Vagina (tissue), 2 donors: ENCODE results near the gene ANKRD44.

ENCODE experiments used
- CTCF ChIP-seq, 3 experiments: fragments of 450-650 bp in 2 of 3; fragments of 200-600 bp in 1 of 3; sonication (generic) in 1 of 3; IDR thresholded peaks; one replicate each; pipeline ENCODE4 v1.5.1; 2017 to 2019; ENCODE audit warnings: antibody characterized with exemption in 3 of 3, mild to moderate bottlenecking in 2 of 3, moderate library complexity in 2 of 3
- POLR2AphosphoS5 ChIP-seq, 2 donors: sonication (generic); formaldehyde crosslinking; IDR thresholded peaks; one replicate each; pipeline ENCODE4 v1.9.0; 2017; ENCODE audit warnings: antibody characterized with exemption in 2 of 2, mild to moderate bottlenecking in 2 of 2, low read depth in 1 of 2; ENCODE audit not compliant: insufficient read depth in 1 of 2

DNA sequence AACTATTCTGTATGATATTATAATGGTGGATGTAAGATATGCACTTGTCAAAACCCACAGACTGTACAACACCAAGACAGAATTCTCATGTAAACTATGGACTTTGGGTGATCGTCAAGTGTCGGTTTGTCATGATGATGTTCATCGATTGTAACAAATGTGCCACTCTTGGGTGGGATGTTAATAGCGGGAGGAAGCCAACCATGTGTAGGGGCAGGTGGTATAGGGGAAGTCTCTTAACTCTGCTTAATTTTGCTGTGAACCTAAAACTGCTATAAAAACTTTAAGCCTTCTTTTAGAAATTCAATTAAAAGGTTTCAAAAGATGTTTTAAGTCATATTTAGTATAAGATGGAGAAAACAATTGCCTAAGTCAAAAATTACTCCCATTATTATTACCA is 139.0 kb downstream of the ANKRD44 start:
- TF ChIP-seq POLR2AphosphoS5 (IDR thresholded peaks at IDR 0.05; ENCODE audit: insufficient read depth in 1 of 2, low read depth in 1 of 2) (no peak), CTCF (IDR thresholded peaks at IDR 0.05) (no peak)
